Activated CD4-positive, CD25-positive, alpha-beta regulatory T cell (primary cell): ENCODE results near the gene PLEKHA7.
"Not testable (repeated sequence)": the region's sequence is repeated elsewhere in the genome, so short reads cannot be mapped to it uniquely, and the experiment has no call there.

ENCODE experiments used
- DNase-seq, 4 experiments: peaks; one replicate each; lab custom pipeline; 2025; lab: John Stamatoyannopoulos, UW

The PLEKHA7 gene

GRCh38 chr11:16876837-16877236, 137.4 kb downstream of the PLEKHA7 start:
- no peak for DNase-seq

DNA sequence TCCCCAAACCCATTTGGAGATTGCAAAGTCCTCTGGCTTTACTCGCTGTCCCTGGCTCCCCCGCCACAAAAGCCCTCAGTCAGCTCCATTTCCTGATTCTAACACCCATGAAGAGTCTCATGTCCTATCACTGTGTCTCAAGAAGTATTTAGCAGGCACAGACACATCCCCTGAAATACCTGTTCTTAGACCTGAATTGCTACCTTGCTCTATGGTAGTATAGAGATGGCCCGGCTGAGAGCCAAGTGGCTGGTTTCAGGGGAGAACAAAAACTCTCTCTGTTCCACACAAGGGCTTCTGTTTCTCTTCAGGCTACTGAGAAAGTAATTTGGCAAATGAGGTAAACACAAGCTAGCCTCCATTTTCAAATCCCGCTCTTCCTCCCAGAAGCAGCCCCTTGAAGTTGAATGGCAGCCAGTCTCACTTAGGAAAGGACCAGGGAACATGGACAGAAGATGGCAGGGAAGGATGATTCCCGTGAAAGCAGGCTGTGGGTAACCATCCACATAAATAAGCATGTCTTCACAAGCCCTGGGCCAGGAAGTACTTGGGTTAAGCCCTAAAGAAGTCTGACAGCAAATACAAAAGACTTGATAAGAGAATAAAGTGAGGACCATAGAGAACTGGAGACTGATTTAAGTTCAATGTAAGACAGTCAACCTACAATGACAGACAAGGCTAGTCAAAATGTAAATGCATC, 138.0 kb downstream of the PLEKHA7 start:
- DNase-seq = no peak

GRCh38 chr11:16874275-16874975, 139.8 kb downstream of the PLEKHA7 start:
- no peak for DNase-seq

DNA sequence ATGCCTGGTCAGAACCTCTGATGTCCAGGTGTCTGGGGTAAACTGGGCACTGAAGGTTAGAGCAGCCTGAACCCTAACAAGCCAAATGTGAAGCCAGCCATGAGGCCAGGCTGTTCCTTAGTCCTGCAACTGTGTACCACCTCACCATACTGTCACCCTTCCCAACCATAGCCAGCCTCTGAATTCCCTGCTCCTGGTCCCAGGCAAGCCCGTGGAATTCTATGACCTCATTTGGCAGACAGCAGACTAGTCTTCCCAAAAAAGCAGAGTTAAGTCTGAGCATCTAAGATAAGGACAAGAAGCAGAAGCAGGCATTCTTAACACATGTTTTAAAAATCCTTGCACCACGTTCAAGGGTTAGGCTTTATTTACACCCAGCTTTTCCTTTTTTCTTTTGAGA, 140.9 kb downstream of the PLEKHA7 start:
- no peak for DNase-seq

DNA sequence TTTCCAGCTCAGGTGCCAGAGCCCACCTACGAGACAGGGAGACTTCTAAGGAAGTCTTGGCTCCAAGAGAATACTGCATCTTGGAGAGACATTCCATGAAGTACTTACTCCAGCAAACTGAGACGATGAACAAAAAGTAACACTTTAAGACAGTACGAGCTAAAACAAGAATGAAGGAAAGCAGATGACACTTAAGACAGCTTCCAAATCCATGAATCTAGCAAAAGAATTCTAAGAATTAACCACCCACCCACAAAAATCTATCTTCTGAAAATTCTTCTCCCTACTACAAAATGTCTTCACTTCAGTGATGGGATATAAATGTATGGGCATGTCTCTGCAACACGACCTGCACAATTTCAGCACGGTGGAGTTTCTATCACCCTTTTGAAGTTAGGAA, 142.8 kb downstream of the PLEKHA7 start:
- DNase-seq = no peak

- no peak for DNase-seq
Measured at GRCh38 chr11:16867097-16867496, 147.1 kb downstream of the PLEKHA7 start.

GRCh38 chr11:16864428-16864827, 149.8 kb downstream of the PLEKHA7 start:
- DNase-seq = not testable (repeated sequence)

DNA sequence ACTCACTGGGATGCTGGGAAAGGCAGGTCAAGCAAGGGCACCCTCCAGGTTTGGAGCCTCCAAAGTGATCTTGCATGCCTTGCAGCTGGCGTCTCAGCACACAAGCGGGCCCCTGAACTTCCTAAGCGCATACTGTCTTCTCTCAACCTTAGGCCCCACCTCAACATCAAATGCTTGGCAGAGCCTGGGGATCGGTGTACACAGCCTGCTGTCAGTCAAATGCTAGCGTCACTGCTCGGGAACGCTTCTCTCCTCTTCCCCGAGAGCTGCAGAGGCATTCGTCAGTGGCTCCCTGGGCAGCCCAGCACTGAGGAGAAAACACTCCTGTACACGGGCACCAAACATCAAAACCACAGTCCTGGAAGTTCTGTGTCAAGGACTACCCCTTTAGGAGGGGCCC, 150.8 kb downstream of the PLEKHA7 start:
- DNase-seq = no peak

DNA sequence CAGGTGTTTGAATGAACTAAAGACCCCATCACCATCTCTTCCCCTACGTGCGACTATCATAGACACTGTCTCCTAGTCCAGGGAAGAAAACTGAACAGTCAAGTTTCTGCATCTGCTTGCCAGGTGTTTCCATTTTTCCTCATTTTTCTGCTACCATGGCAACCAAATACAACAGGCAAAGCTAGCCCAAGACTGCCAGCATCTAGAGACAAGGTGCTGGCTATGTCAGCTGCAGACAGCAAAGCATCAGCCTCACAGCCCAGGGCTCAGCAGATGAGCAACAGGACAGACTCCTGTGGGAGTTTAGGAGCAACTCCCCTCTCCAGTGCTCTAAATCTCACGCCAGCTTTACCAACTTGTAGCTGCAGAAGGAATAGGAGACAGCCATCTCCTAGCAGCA, 151.5 kb downstream of the PLEKHA7 start:
- DNase-seq = no peak

- no peak for DNase-seq
Measured at GRCh38 chr11:16861862-16862261, 152.4 kb downstream of the PLEKHA7 start.

GRCh38 chr11:16860617-16861016, 153.6 kb downstream of the PLEKHA7 start:
- no peak for DNase-seq

DNA sequence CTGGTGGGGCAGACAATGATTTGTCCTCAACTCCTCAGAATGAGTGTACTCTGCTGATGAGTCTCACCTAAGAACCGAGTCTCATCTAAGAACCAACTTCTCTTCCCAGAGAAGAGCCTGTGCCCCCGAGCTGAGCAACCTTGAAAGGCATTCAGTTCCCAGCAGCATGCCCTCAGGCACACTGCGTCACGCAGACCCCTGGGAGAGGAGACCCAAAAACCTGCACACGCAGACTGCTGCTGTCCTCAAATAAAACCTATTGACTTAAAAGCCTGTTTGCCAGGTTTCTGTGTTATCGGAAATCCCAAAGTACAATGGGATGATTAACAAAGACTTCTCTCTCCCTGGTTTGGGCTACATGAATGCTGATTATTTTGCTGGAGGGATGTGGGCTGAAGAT, 154.6 kb downstream of the PLEKHA7 start:
- no peak for DNase-seq

DNA sequence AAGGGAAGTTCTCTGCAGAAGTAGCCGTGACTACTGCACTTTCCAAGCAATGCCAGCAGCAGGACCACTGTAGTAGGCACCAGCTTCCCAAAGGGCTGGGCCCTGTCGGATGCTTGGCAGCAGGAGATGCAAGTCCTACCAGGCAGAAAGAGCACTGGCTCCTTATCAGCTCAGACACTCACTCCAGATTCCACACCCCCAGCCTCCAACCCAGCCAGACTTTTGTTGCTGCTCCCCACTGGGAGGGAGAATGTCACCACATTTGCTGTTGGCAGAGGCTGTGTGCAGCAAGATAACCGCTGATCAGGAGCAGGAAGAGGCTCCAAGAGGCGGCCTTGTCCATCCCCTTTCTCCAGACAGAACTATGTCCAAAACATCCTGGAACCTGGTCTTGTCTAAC, 157.0 kb downstream of the PLEKHA7 start:
- no peak for DNase-seq

DNA sequence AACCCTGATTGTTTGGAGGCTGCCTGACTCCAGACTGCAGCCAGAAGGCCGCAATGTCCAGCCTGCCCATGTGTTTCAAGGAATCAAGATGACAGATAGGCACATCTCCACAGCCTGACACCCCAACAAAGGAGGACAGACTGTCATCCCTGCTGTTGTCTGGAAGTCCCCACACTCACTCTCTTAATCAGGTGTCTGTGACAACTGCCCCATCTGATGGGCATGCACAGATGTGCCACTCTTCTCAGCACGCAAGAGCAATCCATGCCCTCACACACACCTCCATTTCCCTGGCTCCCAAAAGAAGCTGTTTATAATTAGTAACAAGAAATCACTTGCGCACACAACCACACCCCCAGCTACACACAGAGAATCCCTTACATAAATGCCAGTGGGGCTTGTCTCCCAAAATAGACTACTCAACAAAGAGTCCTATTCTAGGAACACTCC, 158.2 kb downstream of the PLEKHA7 start:
- no peak for DNase-seq

GRCh38 chr11:16854979-16855378, 159.2 kb downstream of the PLEKHA7 start:
- no peak for DNase-seq

- DNase-seq = no peak
Measured at GRCh38 chr11:16853859-16854258, 160.4 kb downstream of the PLEKHA7 start.

DNA sequence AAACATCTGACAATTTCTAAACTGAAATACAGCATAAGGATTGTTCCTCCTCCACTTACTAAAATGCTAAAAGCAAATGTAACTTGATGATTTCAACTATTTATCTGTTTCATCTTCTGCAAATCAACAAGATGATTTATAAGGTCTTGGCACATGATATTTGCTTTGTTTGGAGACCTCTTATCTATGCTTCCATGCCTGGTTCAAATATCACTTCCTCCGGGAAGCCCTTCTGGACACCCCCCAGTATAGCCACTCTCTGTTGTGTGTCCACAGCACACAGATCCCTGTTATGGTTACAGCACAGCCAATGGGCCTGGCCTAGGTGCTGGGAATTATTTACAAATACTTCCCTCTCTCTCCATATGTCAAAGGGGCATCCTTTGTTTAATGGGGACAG, 160.9 kb downstream of the PLEKHA7 start:
- DNase-seq = no peak

DNA sequence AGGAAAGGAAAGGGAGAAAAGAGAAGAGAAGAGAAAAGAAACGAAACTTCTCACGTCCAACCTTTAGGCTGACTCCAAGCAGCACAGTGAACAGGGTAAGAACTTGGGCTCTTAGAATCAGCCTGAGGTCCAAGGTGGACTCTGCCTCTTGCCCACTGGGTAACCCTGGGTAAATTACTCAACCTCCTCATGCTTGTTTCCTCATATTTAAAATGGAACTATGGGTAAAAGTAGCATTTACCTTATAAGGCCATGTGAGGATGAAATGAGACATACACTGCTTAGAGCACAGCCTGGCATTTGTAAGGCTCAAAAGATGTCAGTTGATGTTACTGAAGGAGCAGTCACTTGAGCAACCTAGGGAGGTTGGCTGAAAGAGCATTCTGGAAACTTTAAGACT, 167.9 kb downstream of the PLEKHA7 start:
- no peak for DNase-seq

DNA sequence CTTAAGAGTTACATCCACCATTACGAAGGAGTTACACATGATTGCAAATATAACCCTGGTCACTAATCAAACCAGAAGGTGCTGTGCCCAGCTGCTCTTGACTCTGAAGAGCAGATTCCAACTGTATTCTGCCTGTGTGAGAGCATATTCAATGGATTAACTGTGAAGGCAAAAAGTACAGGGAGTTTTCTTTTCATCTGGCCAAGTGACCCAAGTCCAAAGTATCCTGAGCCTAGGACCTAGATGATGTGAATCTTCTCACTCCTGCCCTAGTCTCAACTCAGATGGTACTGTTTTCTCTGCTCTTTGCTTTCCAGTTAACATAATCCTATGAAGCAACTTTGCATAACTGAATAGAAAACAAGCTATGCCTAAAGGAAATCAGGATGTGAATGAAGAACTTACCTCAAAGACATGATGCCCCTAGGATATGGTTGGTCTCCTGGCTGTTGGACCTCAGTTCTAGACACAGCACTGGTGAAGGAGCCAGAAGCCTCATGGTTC, 169.9 kb downstream of the PLEKHA7 start:
- no peak for DNase-seq

DNA sequence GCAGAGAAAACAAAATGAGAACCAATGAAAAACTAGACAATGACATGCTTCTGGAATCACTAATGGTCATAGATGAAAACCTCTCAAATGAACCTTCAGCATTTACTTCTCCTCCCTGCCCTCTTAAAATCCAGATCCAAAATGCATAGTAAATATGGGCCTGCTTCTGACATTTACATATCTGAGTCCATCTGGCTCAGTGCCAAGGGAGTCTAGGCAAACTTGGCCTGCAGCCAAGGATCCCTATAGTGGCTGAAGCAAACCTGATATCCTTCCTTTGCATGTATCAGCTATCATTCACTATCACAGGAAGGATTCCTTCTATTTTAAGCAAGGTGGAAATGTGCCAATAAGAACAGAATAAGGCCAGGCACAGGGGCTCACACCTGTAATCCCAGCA, 170.9 kb downstream of the PLEKHA7 start:
- no peak for DNase-seq

- DNase-seq = no peak
Measured at GRCh38 chr11:16841984-16842383, 172.2 kb downstream of the PLEKHA7 start.

DNA sequence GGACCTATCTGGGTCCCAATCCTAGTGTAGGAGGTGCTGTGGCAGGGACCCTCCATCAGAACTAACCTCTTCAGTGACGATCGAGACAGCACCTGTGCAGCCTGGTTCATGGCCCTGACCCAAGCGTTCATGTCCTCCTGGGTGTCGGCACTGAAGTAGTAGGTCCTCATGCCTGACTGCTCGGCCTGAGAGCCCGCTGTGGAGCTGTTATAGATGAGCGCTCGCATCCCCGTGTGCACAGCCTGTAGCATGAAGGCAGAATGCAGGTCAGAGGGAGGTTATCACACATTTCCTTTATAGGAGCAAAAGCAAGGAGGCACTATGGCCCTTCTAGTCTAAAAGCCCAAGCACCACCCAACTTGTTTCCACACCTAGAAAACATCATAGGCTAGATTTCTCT, 172.7 kb downstream of the PLEKHA7 start:
- DNase-seq = no peak

GRCh38 chr11:16840951-16841350, 173.3 kb downstream of the PLEKHA7 start:
- DNase-seq = no peak

GRCh38 chr11:16839821-16840220, 174.4 kb downstream of the PLEKHA7 start:
- DNase-seq = no peak
